ENCODE results near the gene VWA2. TPM values are rescaled to one million over a fixed set of nuclear protein-coding genes. Genes with fewer than 3 reads are reported as not detected.

Gene VWA2
- total and polyA plus RNA-seq, 2 donors (not counting 3 experiments of a cell fraction or from before 2014, with no cell fraction given): not detected

- intact Hi-C loops (cut with micrococcal nuclease): no loop called here
- Histone ChIP-seq H3K9me1 (replicated peaks; ENCODE audit: control insufficient read depth, extremely low read depth, insufficient read depth, low read length) (no peaks in the 10 kb centered on the region), H3K4me2 (ENCODE audit: insufficient read depth, low read length) (no peak overlapping the region), H3K4me1 (ENCODE audit: control insufficient read depth, extremely low read depth, insufficient read depth, low read length) (no peaks in the 10 kb centered on the region), H3K79me2 (ENCODE audit: control insufficient read depth, insufficient read depth, low read length) (no peaks in the 10 kb centered on the region), H3K9me3 (replicated peaks; ENCODE audit: control insufficient read depth, insufficient read depth, low read length) (no peaks in the 10 kb centered on the region), H3K36me3 (ENCODE audit: control insufficient read depth in 2 of 2, extremely low read depth in 1 of 2, insufficient read depth in 2 of 2, low read length in 2 of 2) (no peaks in the 10 kb centered on the region), H3K27me3 (ENCODE audit: control insufficient read depth in 2 of 2, insufficient read depth in 2 of 2, low read length in 2 of 2) (peaks cover 5 to 8% of the 10 kb centered on the region in 2 experiments), H4K20me1 (replicated peaks; ENCODE audit: control insufficient read depth, extremely low read depth, insufficient read depth, low read length) (no peaks in the 10 kb centered on the region), H3K27ac (ENCODE audit: insufficient read depth, low read depth, low read length) (no peak overlapping the region), H3K9ac (replicated peaks; ENCODE audit: extremely low read depth, insufficient read depth, low read length) (no peak overlapping the region), H2AFZ (ENCODE audit: low read depth, low read length) (no peak overlapping the region), H3K4me3 (replicated peaks in 1 of 3; ENCODE audit: insufficient read depth in 1 of 3, low read depth in 1 of 3, low read length in 3 of 3) (no peak overlapping the region)
- ChIA-PET POLR2A (no interaction called here), CTCF (no interaction called here)
- no peak for FAIRE-seq
- TF ChIP-seq CTCF (IDR thresholded peaks at IDR 0.05; ENCODE audit: extremely low read depth in 1 of 2, insufficient read depth in 1 of 2, low read depth in 1 of 2, low read length in 2 of 2) (no peak), POLR2AphosphoS5 (IDR thresholded peaks at IDR 0.05; ENCODE audit: insufficient read depth, low read depth, low read length) (no peak), MYC (IDR thresholded peaks at IDR 0.05; ENCODE audit: low read depth, low read length) (no peak), POLR2A (IDR thresholded peaks at IDR 0.05; ENCODE audit: low read depth, low read length) (no peak), GATA2 (IDR thresholded peaks at IDR 0.05; ENCODE audit: insufficient read depth, insufficient read length, low read depth, low read length) (no peak), FOS (IDR thresholded peaks at IDR 0.05; ENCODE audit: borderline replicate concordance, insufficient read depth, low read length) (no peak), EZH2 (IDR thresholded peaks at IDR 0.05; ENCODE audit: borderline replicate concordance, low read depth, low read length, severe bottlenecking) (no peak), JUN (IDR thresholded peaks at IDR 0.05; ENCODE audit: borderline replicate concordance, insufficient read depth, insufficient read length, low read depth) (no peak)
- TF ChIP-seq, protein P1, sequence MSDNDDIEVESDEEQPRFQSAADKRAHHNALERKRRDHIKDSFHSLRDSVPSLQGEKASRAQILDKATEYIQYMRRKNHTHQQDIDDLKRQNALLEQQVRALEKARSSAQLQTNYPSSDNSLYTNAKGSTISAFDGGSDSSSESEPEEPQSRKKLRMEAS (IDR thresholded peaks at IDR 0.05; ENCODE audit: insufficient read depth, insufficient read length): no peak
- dilution Hi-C loops (cut with MboI; ENCODE audit: extremely low pct_ligation_motif_present, low sequenced_read_pairs): no loop called here
- DNase-seq (ENCODE audit: low read depth, low spot score): no peak
- no TSS peak for BruUV-seq (replicated peaks)
Measured at GRCh38 chr10:114220281-114220680, 18.8 kb upstream of the VWA2 start.
